GM19455 (cell line): ENCODE results near the gene NOS2.
"Not testable (repeated sequence)": the region's sequence is repeated elsewhere in the genome, so short reads cannot be mapped to it uniquely, and the experiment has no call there.

Experiments used
- ATAC-seq: cut with Tn5 transposase; IDR thresholded peaks from one replicate; pipeline ENCODE4 v1.9.1; 2021; ENCODE audit not compliant: unreplicated experiment

The NOS2 gene

GRCh38 chr17:27756467-27757371 is 43.6 kb downstream of the NOS2 start:
- ATAC-seq: no peak

GRCh38 chr17:27755706-27756466 is 44.4 kb downstream of the NOS2 start:
- no peak for ATAC-seq

- no peak for ATAC-seq
These were observed 45.8 kb downstream of the NOS2 start for GRCh38 chr17:27754549-27754948.

GRCh38 chr17:27753726-27754125 is 46.6 kb downstream of the NOS2 start:
- ATAC-seq: not testable (repeated sequence)

- ATAC-seq: not testable (repeated sequence)
These were observed 47.3 kb downstream of the NOS2 start for GRCh38 chr17:27752831-27753619.

GRCh38 chr17:27751622-27752490 is 48.5 kb downstream of the NOS2 start:
- ATAC-seq: no peak

- ATAC-seq: no peak
These were observed 49.2 kb downstream of the NOS2 start for GRCh38 chr17:27751166-27751565.

GRCh38 chr17:27749562-27750150 is 50.7 kb downstream of the NOS2 start:
- ATAC-seq: not testable (repeated sequence)

GRCh38 chr17:27748360-27748825 is 51.9 kb downstream of the NOS2 start:
- ATAC-seq: no peak

- no peak for ATAC-seq
These were observed 52.6 kb downstream of the NOS2 start for GRCh38 chr17:27747462-27748359.

GRCh38 chr17:27746881-27747280 is 53.4 kb downstream of the NOS2 start:
- no peak for ATAC-seq

- not testable (repeated sequence) for ATAC-seq
These were observed 54.0 kb downstream of the NOS2 start for GRCh38 chr17:27746320-27746719.

- ATAC-seq: not testable (repeated sequence)
These were observed 55.0 kb downstream of the NOS2 start for GRCh38 chr17:27745207-27745830.

- ATAC-seq: no peak
These were observed 56.9 kb downstream of the NOS2 start for GRCh38 chr17:27743281-27743885.

- ATAC-seq: no peak
These were observed 58.3 kb downstream of the NOS2 start for GRCh38 chr17:27741971-27742575.

GRCh38 chr17:27741361-27741861 is 58.9 kb downstream of the NOS2 start:
- no peak for ATAC-seq

GRCh38 chr17:27740541-27740940 is 59.8 kb downstream of the NOS2 start:
- ATAC-seq: not testable (repeated sequence)
